SK-N-SH treated with all-trans-retinoic acid at 6 μM for 48 hours (cell line): ENCODE data around the gene KHSRP.

Source experiments
- OSR1 ChIP-seq: fragments of 250-450 bp; sonication (Bioruptor Pico); IDR thresholded peaks from 2 replicates; pipeline ENCODE4 v1.8.0; 2022; ENCODE audit warnings: moderate library complexity, mild to moderate bottlenecking, inconsistent platforms
- ZFP3 ChIP-seq: fragments of 250-450 bp; sonication (Bioruptor Pico); IDR thresholded peaks from 2 replicates; pipeline ENCODE4 v1.5.0; 2020; ENCODE audit warnings: mild to moderate bottlenecking, moderate library complexity

DNA sequence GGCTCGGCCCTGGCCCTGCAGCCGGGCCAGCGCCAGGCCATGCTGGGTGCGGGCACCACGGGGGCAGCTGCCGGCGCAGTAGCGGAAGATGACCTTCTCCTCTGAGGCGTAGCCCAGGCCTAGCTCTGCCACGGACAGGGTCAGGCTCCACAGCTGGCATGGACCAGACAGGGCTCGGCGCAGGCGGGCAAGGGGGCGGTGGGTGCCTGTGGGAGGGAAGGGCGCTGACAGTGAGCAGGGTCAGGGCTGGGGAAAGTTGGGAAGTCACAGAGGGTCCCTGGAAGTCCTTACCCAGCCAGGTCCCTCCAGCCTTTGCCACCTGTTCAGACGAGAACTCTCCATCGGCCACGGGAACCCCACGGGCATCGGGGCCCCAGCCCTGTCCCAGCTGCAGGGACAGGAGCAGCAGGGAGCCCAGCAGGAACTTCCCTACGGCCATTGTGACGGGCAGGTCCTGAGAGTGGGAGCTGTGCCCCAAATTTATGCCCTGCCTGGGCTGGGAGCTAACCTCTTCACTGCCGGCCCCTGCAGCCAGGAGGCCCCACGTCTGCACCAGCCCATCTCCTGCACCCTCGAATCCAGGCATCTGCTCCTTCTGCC is 49.1 kb downstream of the KHSRP start, which contains the start of gene PSPN:
- TF ChIP-seq OSR1 (no peak), ZFP3 (CRISPR knock-in tag) (no peak)
